ENCODE results near the gene CDIPT. TPM values are rescaled to one million over a fixed set of nuclear protein-coding genes. Genes with fewer than 3 reads are reported as not detected.

The CDIPT gene
- total and polyA plus RNA-seq, 10 of the 15 experiments (the other 5 are each of a cell fraction or from before 2014, with no cell fraction given), result 0.87 to 36.4 (median 27.1) TPM

- no peak for TF ChIP-seq CEBPZ (IDR thresholded peaks at IDR 0.05; ENCODE audit: low read depth, low read length)
- peak; percentile 48; the same call in 1 of the 2 replicates for TF ChIP-seq POLR2AphosphoS5 (IDR thresholded peaks at IDR 0.05; ENCODE audit: low read length)
- peak; percentile 74; the same call in 1 of the 2 replicates for TF ChIP-seq STAT3 (IDR thresholded peaks at IDR 0.05; ENCODE audit: low read depth, low read length)
- TF ChIP-seq HDGF (IDR thresholded peaks at IDR 0.05), result 0 out of 2 replicates have a peak, but pooled peaks have one; percentile 26
- TF ChIP-seq, protein P1, sequence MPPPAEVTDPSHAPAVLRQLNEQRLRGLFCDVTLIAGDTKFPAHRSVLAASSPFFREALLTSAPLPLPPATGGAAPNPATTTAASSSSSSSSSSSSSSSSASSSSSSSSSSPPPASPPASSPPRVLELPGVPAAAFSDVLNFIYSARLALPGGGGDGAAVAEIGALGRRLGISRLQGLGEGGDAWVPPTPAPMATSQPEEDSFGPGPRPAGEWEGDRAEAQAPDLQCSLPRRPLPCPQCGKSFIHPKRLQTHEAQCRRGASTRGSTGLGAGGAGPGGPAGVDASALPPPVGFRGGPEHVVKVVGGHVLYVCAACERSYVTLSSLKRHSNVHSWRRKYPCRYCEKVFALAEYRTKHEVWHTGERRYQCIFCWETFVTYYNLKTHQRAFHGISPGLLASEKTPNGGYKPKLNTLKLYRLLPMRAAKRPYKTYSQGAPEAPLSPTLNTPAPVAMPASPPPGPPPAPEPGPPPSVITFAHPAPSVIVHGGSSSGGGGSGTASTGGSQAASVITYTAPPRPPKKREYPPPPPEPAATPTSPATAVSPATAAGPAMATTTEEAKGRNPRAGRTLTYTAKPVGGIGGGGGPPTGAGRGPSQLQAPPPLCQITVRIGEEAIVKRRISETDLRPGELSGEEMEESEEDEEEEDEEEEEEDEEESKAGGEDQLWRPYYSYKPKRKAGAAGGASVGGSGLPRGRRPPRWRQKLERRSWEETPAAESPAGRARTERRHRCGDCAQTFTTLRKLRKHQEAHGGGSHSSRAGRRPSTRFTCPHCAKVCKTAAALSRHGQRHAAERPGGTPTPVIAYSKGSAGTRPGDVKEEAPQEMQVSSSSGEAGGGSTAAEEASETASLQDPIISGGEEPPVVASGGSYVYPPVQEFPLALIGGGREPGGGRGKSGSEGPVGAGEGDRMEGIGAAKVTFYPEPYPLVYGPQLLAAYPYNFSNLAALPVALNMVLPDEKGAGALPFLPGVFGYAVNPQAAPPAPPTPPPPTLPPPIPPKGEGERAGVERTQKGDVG (CRISPR knock-in tag; IDR thresholded peaks at IDR 0.05), result no peak
- no peak for TF ChIP-seq ZNF384 (IDR thresholded peaks at IDR 0.05; ENCODE audit: borderline replicate concordance, low read depth, low read length)
- TF ChIP-seq SIN3A (IDR thresholded peaks at IDR 0.05; ENCODE audit: low read depth, low read length), result peak; percentile 79
These were observed 42.7 kb downstream of the CDIPT start, which contains the start of gene MVP (continued) for GRCh38 chr16:29820271-29820701.
